ENCODE measurements around the gene CCBE1.
"Not testable (repeated sequence)": the region's sequence is repeated elsewhere in the genome, so short reads cannot be mapped to it uniquely, and the experiment has no call there.

CCBE1 gene

DNA sequence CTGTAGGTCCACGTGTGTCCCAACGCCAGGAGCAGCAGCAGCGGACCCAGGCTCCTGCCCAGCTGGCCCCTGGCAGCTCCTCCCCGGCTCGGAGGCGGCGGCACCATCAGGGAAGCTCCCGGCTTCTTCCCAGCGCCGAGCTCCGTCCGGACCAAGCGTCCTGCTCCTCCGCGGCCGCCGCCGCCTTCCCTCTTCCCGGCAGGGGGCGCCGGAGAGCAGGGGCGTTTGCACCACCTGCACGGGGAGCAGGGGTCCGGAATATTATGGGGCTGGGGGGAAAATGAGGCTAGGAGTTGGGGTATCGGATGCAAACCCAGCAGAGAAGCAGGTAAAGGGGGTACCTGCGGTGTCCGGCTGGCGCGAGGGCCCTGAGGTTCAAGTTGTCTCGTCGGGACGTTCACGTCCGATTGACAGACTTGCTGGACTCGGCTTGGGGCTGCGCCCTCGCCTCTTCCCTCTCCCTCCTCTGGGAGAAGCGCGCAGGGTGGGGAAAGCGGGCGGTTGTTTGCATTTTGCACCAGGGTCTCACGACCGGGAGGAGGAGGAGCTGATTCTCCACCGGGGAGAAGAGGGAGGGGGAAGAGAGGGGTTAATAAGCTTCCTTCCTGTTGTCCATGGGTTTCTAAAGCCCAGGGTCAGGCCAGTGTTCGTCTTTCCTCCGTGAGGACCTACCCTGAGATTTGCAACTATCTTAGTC is at the start of gene CCBE1:
TSS of gene CCBE1 (minus strand) at position 188 of the 697 bp plus-strand sequence.
- peak in 1 of 2 donors; percentile 40 for DNase-seq (ENCODE audit: low read depth in 2 of 2)

DNA sequence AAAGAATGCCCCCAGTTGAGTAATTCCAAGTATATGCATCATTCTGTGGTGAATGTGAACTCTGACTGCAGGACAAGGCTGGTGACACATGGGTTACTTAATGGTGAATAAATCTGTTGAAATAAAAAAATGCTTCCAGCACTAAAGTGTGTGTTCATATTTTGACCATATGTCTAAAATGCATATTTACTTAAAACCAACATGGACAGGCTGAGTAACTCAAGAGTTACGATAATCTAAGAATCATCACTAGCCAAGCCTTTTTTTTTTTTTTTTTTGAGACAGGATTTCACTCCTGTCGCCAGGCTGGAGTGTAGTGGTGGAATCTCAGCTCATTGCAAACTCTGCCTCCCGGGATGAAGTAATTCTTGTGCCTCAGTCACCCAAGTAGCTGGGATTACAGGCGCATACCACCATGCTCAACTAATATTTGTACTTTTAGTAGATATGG is 47.1 kb upstream of the CCBE1 start:
- DNase-seq (ENCODE audit: low read depth in 2 of 2): no peak

DNA sequence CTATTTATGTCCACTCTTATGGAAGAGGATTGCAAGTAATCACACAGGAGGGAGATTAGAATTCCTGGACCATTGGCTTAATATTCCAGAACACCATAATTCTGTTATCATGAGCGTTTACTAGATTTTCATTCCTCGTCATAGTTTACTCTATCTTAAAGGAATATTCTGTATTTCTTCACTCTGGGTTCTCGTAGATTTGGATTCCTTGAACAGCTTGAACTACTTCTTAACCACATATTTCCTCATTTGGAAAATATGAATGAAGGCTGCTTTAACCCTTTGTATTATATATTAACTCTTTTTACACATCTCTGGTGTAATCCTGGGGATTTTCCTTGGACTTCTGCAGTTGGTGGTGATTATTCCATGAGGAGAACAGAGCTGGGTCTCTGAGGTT is 46.3 kb upstream of the CCBE1 start:
- no peak for DNase-seq (ENCODE audit: low read depth in 2 of 2)

DNA sequence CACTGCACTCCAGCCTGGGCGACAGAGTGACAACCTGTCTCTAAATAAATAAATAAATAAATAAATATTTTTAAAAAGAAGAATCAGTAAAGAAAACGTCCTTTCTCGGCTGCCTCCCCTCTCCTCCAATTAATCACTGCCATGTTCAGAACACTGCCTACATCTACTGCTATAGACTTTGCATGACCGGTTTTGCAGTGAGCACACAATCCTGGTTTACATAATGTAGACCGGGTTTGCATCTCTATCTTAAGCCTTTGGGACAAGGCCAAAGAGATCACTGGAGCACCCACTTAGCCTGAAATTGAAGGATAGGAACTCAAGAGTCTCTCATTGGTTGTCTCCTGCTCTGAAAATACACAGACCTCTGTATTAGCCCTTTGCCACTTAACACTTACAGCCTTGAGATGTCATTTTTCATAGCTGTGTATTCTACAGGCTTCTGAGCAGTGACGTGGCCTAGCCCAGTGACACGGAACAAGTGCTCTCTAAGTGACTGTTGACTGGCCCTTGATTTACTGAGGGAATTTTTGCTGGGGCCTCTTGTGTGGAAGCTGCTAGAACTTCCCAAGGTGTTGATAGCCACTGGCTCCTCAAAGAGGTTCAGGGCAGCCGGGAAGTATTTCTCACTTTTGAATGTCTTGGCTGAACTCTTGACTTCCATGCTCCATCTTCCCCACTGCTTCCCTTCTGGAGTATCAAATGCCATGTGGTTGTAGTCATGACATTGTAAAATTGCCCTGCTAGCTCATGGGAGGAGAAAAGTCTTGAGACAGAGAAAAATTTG is 45.3 kb upstream of the CCBE1 start:
- no peak for DNase-seq (ENCODE audit: low read depth in 2 of 2)

DNA sequence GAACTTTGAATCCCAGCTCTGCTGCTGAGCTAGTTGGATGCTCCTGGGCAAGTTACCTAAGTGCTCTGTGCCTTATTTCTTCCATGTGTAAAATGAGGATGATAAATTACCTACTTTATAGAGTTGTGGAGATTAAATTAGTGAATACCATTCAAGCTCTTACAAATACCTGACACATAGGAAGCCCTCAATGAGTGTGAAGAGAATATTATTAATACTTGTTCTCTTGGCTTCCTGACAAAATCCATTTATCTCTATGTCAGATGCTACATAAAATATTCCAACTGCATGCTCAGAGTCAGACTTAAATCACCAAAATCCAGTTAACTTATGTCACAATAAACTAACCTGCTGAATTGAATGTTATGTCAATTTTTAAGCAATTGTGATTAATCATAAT is 42.9 kb upstream of the CCBE1 start:
- no peak for DNase-seq (ENCODE audit: low read depth in 2 of 2)

DNA sequence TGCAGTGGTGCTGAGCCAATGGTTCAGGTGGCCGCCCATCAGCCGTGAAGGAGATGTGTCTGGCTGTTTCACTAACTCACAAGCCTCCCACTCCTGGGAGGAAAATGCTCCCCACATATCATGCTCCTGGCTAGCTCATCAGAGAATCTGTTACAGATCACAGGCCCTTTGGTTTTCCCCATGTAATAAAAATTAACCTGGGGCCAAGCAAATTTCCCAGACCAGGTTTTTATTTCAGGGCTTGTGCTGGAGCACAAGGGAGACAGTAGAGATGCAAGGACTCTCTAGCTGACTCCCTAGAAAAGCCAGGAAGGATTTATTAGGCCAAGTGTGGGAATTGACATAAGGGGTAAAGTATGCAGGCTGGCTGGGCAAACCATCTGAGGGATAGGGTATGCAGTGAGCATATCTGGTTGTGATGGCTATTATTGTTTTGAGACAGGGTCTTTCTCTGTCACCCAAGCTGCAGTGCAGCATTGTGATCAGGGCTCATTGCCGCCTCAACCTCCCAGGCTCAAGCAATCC is 40.6 kb upstream of the CCBE1 start:
- no peak for DNase-seq (ENCODE audit: low read depth in 2 of 2)

DNA sequence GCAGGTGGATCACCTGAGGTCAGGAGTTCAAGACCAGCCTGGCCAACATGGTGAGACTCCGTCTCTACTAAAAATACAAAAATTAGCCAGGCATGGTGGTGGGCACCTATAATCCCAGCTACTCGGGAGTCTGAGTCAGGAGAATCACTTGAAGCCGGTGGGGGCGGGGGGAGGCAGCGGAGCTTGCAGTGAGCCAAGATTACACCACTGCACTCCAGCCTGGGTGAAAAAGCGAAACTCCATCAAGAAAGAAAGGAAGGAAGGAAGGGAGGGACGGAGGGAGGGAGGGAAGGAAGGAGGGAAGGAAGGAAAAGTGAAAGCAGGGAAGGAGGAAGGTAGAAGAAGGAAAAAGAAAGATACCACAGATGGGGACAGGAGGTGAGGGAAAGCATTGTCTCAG is 40.1 kb upstream of the CCBE1 start:
- DNase-seq (ENCODE audit: low read depth in 2 of 2): not testable (repeated sequence)

DNA sequence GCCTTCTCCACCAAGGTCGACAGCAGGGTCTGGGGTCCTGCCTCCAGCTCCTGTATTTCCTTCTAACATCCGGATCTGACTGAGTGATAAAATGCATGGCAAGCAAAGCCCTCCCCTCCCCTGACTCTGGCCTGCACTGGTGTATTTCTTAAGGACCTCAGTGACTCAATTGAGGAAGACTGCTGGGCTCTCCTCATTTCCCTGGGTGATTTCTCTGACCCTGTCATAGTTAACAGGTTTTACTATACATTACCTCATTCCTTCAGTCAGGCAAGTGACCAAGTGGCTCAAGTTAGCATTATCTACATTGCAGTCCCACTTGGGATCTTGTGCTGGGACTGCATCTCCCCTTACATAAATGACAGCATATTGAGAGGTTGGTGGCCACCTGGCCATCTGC is 38.8 kb upstream of the CCBE1 start:
- DNase-seq (ENCODE audit: low read depth in 2 of 2): no peak

DNA sequence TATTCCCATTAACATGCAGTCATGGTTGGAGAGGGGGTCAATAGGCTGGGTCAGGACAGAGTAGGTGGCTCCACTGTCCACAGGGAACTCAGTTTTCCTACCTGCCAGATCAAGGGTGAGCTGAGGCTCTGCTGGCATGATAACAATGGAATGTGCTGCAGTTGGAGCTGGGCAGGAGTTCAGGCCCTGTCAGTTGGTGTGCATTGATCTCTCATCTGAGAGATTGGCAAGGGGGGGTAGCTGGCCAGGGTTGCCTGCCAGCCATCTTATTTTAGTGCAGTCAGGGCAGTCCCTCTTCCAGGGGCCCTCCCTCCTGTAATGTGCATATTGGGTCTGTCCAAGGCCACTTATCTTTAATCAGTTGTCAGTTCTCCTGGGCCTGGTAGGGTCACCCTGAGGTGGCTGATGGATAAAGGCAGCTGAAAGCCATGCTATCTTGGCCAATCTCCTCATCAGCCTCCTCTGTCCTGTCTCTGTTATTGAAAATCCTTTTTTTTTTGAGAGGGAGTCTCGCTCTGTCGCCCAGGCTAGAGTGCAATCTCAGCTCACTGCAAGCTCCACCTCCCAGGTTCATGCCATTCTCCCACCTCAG is 38.1 kb upstream of the CCBE1 start:
- no peak for DNase-seq (ENCODE audit: low read depth in 2 of 2)

DNA sequence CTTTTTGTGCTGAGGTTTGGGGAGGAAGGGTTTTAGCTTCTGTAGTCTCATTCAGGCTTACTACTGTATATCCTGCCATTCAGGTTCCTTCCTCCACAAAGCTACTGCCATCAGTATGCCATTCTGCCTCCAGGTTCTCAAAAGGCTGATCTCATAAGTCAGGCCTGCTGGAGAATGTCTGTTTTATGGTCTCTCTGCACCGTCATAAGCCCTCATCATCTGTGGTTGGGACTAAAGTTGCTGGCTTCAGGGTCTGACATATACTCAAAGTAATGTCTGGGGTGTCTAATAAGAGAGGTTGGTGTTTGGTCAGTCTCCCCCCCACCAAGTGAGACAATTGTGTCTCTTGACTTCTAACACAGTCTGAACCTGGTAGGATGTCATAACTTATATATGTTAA is 36.2 kb upstream of the CCBE1 start:
- no peak for DNase-seq (ENCODE audit: low read depth in 2 of 2)

DNA sequence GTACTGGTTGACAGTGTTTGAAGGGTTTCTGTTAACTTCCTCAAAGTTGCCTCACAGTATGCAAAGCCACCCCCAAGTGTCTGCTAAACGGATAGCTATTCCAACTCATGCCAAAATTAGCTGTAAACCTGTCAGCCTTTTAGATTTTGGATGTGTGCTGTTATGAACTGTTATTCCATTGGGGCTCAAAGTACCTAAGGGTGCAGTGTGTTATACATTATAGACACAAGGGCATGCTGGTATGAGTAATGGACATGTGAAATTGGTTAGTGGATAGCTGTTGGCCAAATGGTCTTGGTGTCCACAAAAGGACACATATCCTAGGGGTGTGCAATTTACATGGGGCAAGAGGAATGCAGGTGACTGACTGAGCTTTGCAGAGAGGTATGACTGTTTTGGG is 33.7 kb upstream of the CCBE1 start:
- DNase-seq (ENCODE audit: low read depth in 2 of 2): no peak

DNA sequence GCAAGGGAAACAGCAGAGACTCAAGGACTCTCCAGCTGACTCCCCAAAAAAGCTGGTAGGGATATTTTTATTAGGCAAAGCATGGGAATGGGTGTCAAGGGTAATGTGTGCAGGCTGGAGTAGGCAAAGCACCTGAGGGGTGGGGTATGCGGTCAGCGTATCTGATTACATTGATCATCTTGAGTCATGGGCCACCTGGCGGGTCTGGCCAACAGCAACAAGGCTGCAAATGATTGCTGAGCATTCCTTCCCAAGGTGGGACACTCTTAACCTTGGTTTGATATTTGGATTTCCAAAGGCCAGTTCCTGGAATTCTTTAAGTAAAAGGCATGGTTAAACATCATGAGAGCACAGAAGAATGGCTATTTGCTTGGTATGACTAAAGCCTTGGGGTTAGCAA is 32.6 kb upstream of the CCBE1 start:
- DNase-seq (ENCODE audit: low read depth in 2 of 2): no peak

DNA sequence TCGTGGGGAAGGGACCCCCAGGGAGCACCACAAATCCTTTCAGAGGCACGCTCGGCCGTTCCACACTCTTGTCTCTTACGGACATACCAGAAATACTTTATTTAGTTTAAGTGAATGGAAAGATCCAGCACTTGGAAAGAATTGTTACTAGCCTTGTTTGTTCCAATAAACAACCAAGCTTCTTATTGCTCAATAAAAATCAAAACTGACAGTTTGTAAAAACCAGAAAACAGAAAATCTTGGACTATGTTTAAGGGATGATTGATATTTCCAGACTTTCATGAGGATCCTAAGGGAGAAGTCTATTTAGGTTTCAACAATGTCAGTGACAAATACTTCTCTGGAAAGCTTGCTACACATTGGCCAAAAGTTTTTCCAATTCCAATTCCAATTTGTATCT is 31.6 kb upstream of the CCBE1 start:
- no peak for DNase-seq (ENCODE audit: low read depth in 2 of 2)

DNA sequence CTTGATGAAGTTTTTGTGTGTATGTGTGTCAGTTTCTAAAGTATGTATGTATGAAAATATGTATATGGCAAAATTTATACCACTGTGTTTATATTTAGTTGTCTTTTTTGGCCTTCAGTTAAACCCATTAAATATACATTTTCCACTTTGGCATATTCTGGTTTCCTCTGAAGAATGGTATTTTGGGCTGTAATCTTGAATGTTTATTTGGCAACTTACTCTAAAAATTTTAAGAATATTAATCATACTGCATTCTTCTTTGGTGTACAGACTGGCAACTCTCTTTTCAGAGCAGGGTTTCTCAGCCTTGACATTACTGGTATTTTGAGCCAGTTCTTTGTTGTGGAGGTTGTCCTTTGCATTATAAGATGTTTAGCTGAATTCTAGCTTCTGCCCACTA is 27.9 kb upstream of the CCBE1 start:
- DNase-seq (ENCODE audit: low read depth in 2 of 2): no peak

DNA sequence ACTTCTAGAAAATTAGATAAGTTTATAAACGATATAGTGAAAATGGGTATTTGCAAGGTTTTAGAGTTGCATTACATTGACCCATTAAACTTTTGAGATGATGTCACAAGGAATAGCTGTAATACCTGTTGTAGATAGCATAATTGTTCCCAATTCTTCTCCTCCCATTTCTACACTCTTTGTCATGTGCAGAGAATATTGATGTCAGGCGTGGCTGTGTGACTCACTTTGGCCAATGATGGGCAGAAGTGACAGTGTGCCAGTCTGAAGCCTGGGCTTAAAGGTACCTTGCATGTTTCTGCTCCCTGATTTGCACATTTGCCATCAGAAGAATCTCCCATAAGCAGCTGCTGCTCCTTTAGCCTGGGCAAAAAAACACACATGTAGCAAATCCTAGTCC is 26.9 kb upstream of the CCBE1 start:
- DNase-seq (ENCODE audit: low read depth in 2 of 2): no peak

DNA sequence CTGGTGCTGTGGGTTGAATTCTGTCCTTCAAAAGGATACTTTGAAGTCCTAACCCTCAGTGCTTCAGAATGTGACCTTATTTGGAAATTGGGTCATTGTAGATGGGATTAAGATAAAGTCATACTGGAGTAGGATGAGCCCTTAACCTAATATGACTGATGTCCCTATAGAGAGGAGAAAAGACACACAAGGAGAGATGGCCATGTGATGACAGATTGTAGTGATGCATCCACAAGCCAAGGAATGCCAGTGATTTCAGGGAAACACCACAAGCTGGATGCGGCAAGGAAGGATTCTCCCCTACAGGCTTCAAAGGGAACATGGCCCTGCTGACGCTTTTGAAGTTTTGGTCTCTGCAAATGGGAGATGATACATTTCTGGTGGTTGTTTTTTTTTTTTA is 24.7 kb upstream of the CCBE1 start:
- DNase-seq (ENCODE audit: low read depth in 2 of 2): no peak

DNA sequence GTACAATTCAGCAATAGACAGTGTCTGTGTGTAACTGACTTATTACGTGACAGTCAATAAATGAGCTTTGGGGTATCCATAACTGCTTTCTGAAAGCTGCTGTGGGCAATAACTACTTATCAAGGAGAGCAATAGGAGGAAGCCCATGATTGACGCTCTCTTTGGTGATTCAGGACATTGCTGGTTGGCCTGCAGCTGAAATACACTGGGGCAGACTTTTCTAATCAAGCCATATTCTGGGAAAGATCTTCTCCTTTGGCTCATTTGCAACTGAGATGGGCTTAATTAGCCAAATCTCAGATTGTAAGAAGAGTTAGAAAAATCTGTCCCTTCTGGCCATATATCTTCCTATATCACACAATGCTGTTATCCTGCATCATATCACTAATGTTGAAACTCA is 24.0 kb upstream of the CCBE1 start:
- no peak for DNase-seq (ENCODE audit: low read depth in 2 of 2)

DNA sequence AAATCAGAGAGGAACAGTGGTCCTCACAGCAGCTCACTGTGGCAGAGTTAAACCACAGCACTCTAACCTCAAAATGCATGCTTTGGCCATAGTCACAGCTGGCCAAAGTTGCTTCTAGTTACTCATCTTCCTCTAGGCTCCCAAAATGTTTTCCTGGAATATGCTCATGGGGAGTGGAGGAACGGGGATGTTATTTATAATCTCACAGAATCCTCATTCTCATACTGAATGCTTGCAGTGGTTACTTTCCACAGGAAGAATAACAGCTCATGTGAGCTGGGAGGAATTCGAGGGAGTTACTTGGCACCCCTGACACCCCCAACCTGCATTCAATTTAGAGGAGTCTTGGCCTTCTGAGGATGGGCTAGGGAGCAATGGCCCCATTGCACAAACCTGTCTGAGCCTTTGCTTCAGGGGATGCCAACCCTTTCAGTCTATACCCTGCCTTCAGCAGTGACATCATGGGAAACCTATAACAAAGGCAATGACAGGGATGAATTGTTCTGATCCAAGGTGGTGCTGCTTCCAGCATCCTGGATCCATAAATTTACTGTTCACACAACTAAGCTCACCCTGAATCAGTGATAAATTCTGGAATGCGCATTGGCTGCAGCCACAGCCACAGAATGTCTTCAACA is 22.4 kb upstream of the CCBE1 start:
- DNase-seq (ENCODE audit: low read depth in 2 of 2): no peak

DNA sequence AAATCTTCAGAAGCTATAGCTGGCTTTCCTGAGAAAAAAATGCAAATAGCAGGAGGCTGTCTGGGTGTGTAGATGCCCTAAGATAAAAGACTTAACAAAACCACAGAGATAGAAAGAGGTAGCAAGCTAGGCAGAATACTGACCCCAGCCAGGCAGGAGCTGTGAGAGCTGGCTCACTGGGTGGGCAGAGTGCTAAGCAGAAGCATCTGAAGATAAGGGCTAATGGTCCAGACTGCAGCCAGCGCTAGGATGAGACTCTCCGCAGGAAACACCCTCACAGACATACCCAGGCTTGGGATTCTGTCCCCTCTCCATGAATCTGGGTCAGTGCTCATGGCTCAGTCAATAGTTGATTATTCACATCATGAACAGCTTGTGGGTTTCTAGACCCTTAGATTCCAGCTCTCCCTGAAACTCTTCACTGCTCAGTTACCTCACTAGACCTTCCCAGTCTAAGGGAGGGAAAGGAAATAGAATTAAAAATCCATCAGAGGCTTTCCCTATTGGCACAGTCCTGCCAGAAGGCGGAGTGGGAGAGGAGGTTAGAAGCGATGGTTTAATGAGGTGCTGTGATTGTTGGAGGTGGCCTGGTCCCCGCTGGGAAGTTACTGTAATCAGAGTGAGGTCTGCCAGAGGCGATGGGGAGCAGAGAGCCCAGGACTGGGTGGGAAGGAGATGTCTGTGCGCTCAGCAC is 21.4 kb upstream of the CCBE1 start:
- no peak for DNase-seq (ENCODE audit: low read depth in 2 of 2)

DNA sequence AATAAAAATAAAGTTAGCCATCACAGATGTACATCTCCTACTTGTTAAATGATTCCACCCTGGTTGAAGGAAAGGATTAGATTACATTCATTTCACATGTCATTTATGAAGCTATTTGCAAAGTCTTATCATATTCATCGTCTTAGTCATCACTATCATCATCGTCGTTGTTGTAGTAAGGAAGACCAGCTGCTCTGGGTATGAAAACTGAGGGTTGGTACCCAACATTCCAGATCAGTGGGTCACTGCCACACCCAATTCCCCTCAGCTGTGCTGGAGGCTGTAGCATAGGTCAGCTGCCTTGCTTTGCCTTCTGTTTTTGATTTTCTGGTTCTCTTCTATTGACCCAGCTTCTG is 20.9 kb upstream of the CCBE1 start:
- DNase-seq (ENCODE audit: low read depth in 2 of 2): no peak

DNA sequence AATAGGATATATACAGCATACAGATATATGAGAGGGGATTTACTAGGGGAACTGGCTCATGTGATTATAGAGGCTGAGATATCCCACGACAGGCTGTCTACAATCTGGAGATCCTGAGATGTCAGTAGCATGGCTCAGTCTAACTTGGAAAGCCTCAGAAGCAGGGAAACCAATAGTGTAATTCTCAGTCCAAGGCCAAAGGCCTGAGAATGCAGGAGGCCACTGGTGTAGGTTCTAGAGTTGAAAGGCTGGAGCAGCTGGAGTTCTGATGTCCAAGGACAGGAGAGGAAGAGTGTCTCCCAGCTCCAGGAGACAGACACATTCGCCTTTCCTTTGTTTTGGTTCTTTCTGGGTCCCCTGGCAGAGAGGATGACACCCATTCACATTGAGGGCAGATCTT is 20.1 kb upstream of the CCBE1 start:
- DNase-seq (ENCODE audit: low read depth in 2 of 2): no peak

DNA sequence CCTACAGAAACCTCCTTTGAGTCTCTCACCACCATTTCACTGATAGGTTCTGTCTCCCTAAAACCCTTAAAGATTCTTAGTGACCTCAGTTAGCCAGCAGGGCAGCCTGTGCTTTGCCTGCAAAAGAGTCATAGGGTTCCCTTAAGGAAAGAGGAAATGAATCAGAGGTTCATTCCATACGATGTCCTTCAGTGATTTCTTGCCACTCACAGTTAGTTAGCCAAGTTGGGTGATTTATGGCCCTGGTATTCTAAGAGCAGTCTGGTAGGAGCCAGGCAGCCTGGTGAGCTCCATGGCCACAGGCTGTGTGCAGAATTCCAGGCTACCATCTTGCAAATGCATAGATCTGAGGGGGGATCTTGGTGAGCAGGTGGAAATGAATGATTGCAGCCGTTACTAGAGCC is 18.7 kb upstream of the CCBE1 start:
- no peak for DNase-seq (ENCODE audit: low read depth in 2 of 2)

Measured in activated CD4-positive, alpha-beta T cell treated with anti-CD3 and anti-CD28 coated beads for 24 hours (primary cell).